Heart right ventricle (tissue), 16 donors: ENCODE measurements around the gene DENND4A. TPM values are rescaled to one million over a fixed set of nuclear protein-coding genes. Genes with fewer than 3 reads are reported as not detected.

ENCODE experiments used
- ATAC-seq, 8 donors: fragments of 200-7000 bp; cut with Tn5 transposase; one replicate each; pipeline ENCODE4 v1.9.1; 2020; ENCODE audit warnings: mild to moderate bottlenecking in 8 of 8, moderate library complexity in 8 of 8, moderate number of reproducible peaks in 1 of 8
- DNase-seq, 2 donors: peaks; one replicate each; pipeline ENCODE4 v3.0.0-alpha.2; 2020
- H3K27ac ChIP-seq, 10 donors: fragments of 200-600 bp; sonication (generic) in 2 of 10; one replicate each; pipeline versions ENCODE4 v1.5.0 to v1.8.0; 2020 to 2022; ENCODE audit warnings: mild to moderate bottlenecking in 3 of 10
- H3K27me3 ChIP-seq, 7 donors: fragments of 200-600 bp; one replicate each; pipeline ENCODE4 v1.8.0; 2021 to 2022; ENCODE audit warnings: mild to moderate bottlenecking in 2 of 7
- H3K36me3 ChIP-seq, 9 donors: fragments of 200-600 bp; sonication (generic) in 1 of 9; one replicate each; pipeline versions ENCODE4 v1.5.0 to v1.8.0; 2020 to 2022; ENCODE audit warnings: mild to moderate bottlenecking in 2 of 9
- H3K4me1 ChIP-seq, 9 donors: fragments of 200-600 bp; sonication (generic) in 1 of 9; one replicate each; pipeline versions ENCODE4 v1.5.0 to v1.8.0; 2020 to 2022; ENCODE audit warnings: mild to moderate bottlenecking in 4 of 9
- H3K4me3 ChIP-seq, 10 donors: fragments of 200-600 bp; sonication (generic) in 2 of 10; one replicate each; pipeline versions ENCODE4 v1.5.0 to v1.8.0; 2020 to 2022; ENCODE audit warnings: mild to moderate bottlenecking in 7 of 10, moderate library complexity in 2 of 10
- H3K9me3 ChIP-seq, 11 donors: fragments of 200-600 bp in 10 of 11; sonication (generic) in 2 of 11; one replicate each; pipeline versions ENCODE4 v1.5.0 to v1.8.0; 2013 to 2022; ENCODE audit warnings: mild to moderate bottlenecking in 2 of 11, control low read depth in 1 of 11, moderate library complexity in 1 of 11
- whole genome bisulfite sequencing, 2 donors: extraction: QIAGEN DNeasy Blood & Tissue Kit; methylation state at CpG; one replicate each; pipeline ENCODE4 v1.1.7; 2013; ENCODE audit warnings: inconsistent platforms in 1 of 2; 5-methylcytosine and 5-hydroxymethylcytosine counted together
- intact Hi-C, 10 donors: fragments of 100-400 bp; cut with DNase I; formaldehyde crosslinking; loops; one replicate each; pipeline versions ENCODE4 v1.11.1 to v1.14.2; 2022
- polyA plus RNA-seq, 2 donors: library from polyadenylated mRNA; stranded (reverse); fragments of 200-250 nt; gene quantifications; one replicate each; pipeline ENCODE4 v1.2.3, GENCODE V29; 2013
- total RNA-seq, 10 donors: library from RNA; stranded (reverse); fragmentation: NEBNext Ultra II Directional in 3 of 10; extraction: Animal tissue kit (Norgen Biotek cat#: 25700) in 3 of 10; gene quantifications; one replicate each; pipeline versions ENCODE4 v1.2.1 to v1.2.4, GENCODE V29; 2021 to 2023
- TF ChIP-seq, protein P1 (sequence below), 9 donors: fragments of 200-600 bp; sonication (generic) in 2 of 9; IDR thresholded peaks; one replicate each; pipeline versions ENCODE4 v1.5.0 to v1.8.0; 2021 to 2022; ENCODE audit warnings: antibody characterized with exemption in 9 of 9, mild to moderate bottlenecking in 5 of 9, moderate library complexity in 1 of 9
- donor health status: Arrhythmogenic right ventricular cardiomyopathy.
- donor health status: ischemic (EF 13 %, LVEDD 7.1; RV severe dilation, severe dysfunction).
- donor health status: healthy with polysubstance abuse.
- donor health status: DM: no; HTN: yes; CAD: no.
- donor health status: DM: no; HTN: no; CAD: no.
- donor health status: ischemic (EF 25% LVEDD 6.9; RV normal size, moderate dysfunction).
- donor health status: ischemic (EF 25% LVEDD 5.7; RV mildly dilated, moderate dysfunction).
- donor health status: healthy.
- donor health status: DM: yes; HTN: yes; CAD: no.
- donor health status: Ischemic cardiomyopathy.
- donor health status: ischemic (EF 35%, LVEDD 5.7; RV mildly dilated, moderate dysfunction).
- donor health status: nonischemic (EF 11% LVEDD 7.7; RV severe dilation, severe dysfunction).
- donor health status: DM: yes; HTN: yes; CAD: no.
- donor health status: PGD.
- donor health status: ischemic (EF 29% LVEDD 5.4; RV normal size, mild dysfunction).
- donor health status: nonischemic (EF 23%, LVEDD 6.1; RV moderate dilation, normal function).

Gene DENND4A
- total and polyA plus RNA-seq, 12 donors: 3.2 to 23.8 (median 15.5) TPM

DNA sequence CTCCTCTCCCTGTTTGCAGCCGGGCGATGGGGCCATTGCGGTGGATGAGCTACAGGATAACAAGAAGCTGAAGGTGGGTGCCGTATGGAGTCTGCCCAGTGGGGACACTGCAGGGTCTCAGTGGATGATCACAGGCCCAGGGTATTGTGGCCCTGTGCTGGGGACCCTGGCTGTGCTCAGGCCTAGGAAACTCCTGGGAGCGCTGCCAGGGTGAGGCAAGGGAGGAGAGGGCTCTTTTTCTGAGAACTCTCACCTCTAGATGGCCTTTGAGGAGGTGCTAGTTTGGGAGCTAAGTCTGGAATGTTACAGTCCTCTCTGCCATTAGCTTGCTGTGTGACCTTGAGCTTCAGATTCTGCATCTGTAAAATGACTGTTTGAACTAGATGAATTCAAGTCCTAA, 154.0 kb downstream of the DENND4A start:
- 79 to 85% methylated on average over 5 of the region's 5 CpGs for WGBS, 2 donors
- no peak overlapping the region for H3K27ac ChIP-seq
- no peak overlapping the region for H3K4me3 ChIP-seq
- H3K27me3 ChIP-seq: no peaks in the 10 kb centered on the region
- intact Hi-C loops: loop anchor here in 8 of 10 donors (2.0 to 10.0 kb wide), 7 partner anchors 197 to 649 kb away; partner anchors contain the start of gene RAB11A (in 1 of the 8)
- H3K4me1 ChIP-seq: peaks cover 0 to 23% (median 14%) of the 10 kb centered on the region in 9 donors
- no peaks in the 10 kb centered on the region for H3K9me3 ChIP-seq
- H3K36me3 ChIP-seq: no peaks in the 10 kb centered on the region
- DNase-seq (no peak), ATAC-seq (no peak)
- TF ChIP-seq, protein P1, sequence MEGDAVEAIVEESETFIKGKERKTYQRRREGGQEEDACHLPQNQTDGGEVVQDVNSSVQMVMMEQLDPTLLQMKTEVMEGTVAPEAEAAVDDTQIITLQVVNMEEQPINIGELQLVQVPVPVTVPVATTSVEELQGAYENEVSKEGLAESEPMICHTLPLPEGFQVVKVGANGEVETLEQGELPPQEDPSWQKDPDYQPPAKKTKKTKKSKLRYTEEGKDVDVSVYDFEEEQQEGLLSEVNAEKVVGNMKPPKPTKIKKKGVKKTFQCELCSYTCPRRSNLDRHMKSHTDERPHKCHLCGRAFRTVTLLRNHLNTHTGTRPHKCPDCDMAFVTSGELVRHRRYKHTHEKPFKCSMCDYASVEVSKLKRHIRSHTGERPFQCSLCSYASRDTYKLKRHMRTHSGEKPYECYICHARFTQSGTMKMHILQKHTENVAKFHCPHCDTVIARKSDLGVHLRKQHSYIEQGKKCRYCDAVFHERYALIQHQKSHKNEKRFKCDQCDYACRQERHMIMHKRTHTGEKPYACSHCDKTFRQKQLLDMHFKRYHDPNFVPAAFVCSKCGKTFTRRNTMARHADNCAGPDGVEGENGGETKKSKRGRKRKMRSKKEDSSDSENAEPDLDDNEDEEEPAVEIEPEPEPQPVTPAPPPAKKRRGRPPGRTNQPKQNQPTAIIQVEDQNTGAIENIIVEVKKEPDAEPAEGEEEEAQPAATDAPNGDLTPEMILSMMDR (IDR thresholded peaks at IDR 0.05): no peak

DNA sequence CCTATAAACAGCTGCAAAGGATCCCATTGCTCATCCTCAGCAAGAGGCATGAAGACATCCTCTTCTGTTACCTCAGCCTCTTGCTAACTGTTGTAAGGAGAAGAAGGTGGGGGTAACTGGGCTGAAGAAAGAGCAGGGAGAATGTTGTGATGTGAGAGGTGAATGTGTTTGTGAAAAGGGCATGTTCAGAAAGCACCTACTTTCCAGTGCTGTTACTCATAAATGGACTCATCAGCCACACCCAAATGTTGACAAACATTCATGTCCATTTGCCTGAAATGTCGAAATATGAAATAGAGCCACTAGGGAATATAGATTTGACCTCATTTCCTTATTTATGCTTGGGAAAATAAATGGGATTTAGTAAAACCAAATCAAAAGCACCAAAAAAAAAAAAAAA, 157.7 kb downstream of the DENND4A start:
- intact Hi-C loops: loop anchor here in 4 of 10 donors (10.0 kb wide), 4 partner anchors 200 to 650 kb away; partner anchors contain the start of gene RAB11A (in 1 of the 4)
- DNase-seq: no peak
- Histone ChIP-seq H3K27ac (no peak overlapping the region), H3K4me1 (peaks cover 0 to 14% (median 3%) of the 10 kb centered on the region in 9 donors), H3K27me3 (no peaks in the 10 kb centered on the region), H3K4me3 (no peak overlapping the region), H3K36me3 (no peaks in the 10 kb centered on the region), H3K9me3 (no peaks in the 10 kb centered on the region)
- 68 to 78% methylated on average over 1 of the region's 1 CpG for WGBS, 2 donors
- TF ChIP-seq, protein P1 (IDR thresholded peaks at IDR 0.05): no peak
- ATAC-seq: no peak

DNA sequence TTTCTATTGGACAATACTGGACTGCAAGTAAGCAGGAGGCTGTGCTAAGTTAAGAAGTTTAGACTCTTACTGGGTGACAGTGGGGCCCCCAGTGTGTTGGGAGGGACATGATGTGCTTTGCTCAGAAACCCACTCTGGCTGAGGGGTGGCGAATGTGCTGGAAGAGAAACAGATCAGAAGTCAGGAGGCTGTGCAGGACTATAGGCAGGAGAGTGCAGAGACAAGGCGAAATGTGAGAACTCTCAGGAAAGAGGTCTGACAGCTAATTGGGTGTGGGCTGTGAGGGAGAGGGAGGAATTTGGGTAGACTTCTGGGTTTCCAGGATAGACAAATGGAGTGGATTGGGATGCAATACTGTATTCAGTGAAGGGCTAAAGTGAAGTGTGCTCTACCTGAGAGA, 158.3 kb downstream of the DENND4A start:
- Histone ChIP-seq H3K27ac (no peak overlapping the region), H3K4me3 (no peak overlapping the region), H3K9me3 (no peaks in the 10 kb centered on the region), H3K4me1 (peaks cover 0 to 10% (median 3%) of the 10 kb centered on the region in 9 donors), H3K27me3 (no peaks in the 10 kb centered on the region), H3K36me3 (no peaks in the 10 kb centered on the region)
- ATAC-seq: no peak
- intact Hi-C loops: loop anchor here in 4 of 10 donors (10.0 kb wide), 4 partner anchors 201 to 651 kb away; partner anchors contain the start of gene RAB11A (in 1 of the 4)
- TF ChIP-seq, protein P1 (IDR thresholded peaks at IDR 0.05): no peak
- 84 to 92% methylated on average over 2 of the region's 2 CpGs for WGBS, 2 donors
- DNase-seq: no peak

DNA sequence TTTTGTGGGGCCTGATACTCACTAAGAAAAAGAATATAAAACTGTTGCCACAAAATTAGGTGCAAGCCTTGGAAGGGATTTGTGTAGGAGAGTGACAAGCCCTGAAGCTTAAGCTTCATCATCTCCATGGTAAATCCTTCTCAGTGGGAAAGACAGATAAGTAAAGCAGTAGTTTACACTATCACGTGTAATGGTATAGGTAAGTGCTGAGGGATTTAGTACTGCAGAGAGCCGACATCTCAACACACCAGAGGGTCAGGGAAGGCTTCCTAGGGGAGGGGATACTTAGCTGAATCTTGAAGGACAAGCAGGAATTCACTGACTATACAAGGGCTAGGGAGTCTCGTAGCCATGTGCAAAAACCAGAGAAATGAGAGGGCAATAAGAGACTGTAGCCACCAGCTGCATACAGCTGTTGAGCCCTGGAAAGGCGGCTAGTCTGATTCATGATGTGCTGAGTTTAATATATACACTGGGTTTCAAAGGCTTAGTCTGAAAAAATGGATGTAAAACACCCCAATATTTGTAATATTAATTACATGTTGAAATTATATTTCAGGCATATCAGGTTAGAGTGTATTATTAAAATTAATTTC, 159.2 kb downstream of the DENND4A start:
- no peaks in the 10 kb centered on the region for H3K27me3 ChIP-seq
- peaks cover 0 to 5% (median 0%) of the 10 kb centered on the region in 9 donors for H3K4me1 ChIP-seq
- peaks cover 0 to 2% (median 0%) of the 10 kb centered on the region in 9 donors for H3K36me3 ChIP-seq
- no peak overlapping the region for H3K27ac ChIP-seq
- ATAC-seq (no peak), DNase-seq (no peak)
- TF ChIP-seq, protein P1 (IDR thresholded peaks at IDR 0.05): no peak
- intact Hi-C loops: loop anchor here in 4 of 10 donors (10.0 kb wide), 4 partner anchors 202 to 652 kb away; partner anchors contain the start of gene RAB11A (in 1 of the 4)
- H3K9me3 ChIP-seq: no peaks in the 10 kb centered on the region
- WGBS, 2 donors: 57 to 65% methylated on average over 4 of the region's 4 CpGs
- no peak overlapping the region for H3K4me3 ChIP-seq
